Stimulated activated CD4-positive, alpha-beta T cell treated with anti-CD3 and anti-CD28 coated beads, Interleukin-2, amount 100 ng/mL, for 24 hours (primary cell): ENCODE measurements around the gene TIGD1.
"Not testable (repeated sequence)": the region's sequence is repeated elsewhere in the genome, so short reads cannot be mapped to it uniquely, and the experiment has no call there.

Experiments
- DNase-seq, 2 donors: peaks; one replicate each; pipeline ENCODE4 v3.0.0-alpha.2; 2020

Gene TIGD1

DNA sequence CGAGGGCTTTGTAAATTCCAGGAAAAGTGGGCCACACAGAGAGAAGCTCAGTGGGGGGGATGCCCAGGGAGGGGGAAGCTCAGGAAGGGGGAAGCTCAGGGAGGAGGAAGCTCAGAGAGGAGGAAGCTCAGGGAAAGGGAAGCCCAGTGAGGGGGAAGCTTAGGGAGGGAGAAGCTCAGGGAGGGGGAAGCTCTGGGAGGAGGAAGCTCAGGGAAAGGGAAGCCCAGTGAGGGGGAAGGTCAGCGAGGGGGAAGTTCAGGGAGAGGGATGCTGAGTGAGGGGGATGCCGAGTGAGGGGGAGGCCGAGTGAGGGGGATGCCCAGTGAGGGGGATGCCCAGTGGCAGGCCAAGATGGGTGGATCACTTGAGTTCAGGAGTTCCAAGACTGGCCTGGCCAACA, 11.7 kb downstream of the TIGD1 start:
- no peak for DNase-seq

DNA sequence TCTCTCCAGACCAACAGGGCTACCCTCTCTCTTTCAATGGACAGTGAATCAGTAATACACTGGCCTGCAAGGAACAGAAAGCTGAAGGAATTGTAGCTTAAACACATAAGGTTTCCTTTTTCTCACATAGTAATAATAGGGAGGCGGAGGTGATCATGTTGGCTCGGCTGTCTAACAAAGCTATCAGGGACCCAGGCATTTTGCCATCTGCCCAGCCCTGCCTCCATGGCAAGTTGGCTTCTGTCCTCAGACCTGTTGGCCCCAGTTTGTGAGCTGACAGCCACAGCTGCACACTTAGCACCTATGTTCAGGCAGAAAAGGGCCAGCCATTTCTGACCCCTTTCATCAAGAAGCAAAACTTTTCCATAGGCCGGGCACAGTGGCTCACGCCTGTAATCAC, 12.9 kb downstream of the TIGD1 start:
- DNase-seq, result no peak

GRCh38 chr2:232537079-232537478, 13.3 kb downstream of the TIGD1 start:
- no peak for DNase-seq

GRCh38 chr2:232535761-232536530, 14.4 kb downstream of the TIGD1 start:
- no peak for DNase-seq

DNA sequence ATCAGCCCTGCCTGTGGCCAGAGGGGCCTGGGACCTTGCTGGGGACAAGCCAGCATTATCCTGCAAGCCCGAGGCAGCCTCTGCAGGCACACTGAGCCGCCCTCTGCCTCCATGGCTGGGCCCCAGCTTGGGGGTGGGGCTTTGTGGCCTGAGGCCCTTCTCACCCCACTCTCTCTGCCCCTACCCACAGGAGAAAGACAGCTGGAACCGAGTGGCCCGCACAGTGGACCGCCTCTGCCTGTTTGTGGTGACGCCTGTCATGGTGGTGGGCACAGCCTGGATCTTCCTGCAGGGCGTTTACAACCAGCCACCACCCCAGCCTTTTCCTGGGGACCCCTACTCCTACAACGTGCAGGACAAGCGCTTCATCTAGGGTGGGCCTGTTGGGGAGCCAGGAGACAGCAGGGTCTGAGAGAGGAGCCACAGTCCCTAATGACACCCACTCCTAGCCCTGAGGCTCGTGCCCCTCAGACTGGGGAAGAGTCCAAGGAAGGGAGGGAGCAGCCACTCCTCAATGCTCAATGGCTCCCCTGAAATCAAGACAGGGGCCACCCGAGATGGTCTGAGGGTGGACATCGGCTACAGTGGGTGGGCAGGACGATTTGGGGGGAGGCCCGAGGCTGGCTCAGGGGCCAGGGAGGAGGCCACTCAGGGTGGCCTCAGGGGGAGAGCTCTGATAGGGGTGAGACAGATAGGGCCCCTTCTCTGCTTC, 15.3 kb downstream of the TIGD1 start:
- no peak for DNase-seq

DNA sequence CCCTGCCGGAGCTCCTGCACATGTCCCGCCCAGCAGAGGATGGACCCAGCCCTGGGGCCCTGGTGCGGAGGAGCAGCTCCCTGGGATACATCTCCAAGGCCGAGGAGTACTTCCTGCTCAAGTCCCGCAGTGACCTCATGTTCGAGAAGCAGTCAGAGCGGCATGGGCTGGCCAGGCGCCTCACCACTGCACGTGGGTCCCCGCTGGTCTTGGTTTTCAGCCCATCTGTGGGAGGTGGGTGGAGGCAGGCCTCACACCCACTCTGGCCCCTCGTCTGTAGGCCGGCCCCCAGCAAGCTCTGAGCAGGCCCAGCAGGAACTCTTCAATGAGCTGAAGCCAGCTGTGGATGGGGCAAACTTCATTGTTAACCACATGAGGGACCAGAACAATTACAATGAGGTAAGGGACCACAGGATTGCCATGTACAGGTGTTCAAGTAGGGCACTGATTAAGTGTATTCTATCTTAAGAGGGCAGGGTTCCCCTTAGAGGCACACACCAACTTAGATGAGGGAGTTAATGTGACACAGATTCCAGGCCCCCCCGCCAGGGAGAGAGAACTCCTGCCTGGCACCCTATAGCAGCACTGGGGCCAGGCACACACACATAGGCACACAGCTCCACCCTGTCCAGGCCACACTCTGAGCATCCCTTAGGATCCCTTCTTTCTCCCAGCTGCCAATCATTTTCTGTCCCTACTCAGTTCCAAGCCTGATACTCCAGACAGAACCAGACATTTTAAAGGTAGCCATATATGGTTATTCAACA, 16.2 kb downstream of the TIGD1 start:
- no peak for DNase-seq

DNA sequence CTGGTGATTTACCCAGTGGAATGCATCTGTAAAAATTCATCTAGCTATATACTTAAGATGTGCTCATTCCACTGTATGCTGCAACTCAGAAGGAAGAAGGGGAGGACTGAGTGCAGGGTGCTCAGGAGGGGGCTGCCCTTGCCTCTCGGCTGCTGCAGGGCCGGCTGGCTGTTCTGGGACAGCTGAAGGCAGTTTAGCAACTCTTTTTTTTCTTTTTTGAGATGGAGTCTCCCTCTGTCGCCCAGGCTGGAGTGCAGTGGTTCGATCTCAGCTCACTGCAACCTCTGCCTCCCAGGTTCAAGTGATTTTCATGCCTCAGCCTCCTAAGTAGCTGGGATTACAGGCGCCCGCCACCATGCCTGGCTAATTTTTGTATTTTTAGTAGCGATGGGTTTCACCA, 17.5 kb downstream of the TIGD1 start:
- DNase-seq, result not testable (repeated sequence)

- DNase-seq, result no peak
These were observed 17.9 kb downstream of the TIGD1 start for GRCh38 chr2:232532419-232532818.

DNA sequence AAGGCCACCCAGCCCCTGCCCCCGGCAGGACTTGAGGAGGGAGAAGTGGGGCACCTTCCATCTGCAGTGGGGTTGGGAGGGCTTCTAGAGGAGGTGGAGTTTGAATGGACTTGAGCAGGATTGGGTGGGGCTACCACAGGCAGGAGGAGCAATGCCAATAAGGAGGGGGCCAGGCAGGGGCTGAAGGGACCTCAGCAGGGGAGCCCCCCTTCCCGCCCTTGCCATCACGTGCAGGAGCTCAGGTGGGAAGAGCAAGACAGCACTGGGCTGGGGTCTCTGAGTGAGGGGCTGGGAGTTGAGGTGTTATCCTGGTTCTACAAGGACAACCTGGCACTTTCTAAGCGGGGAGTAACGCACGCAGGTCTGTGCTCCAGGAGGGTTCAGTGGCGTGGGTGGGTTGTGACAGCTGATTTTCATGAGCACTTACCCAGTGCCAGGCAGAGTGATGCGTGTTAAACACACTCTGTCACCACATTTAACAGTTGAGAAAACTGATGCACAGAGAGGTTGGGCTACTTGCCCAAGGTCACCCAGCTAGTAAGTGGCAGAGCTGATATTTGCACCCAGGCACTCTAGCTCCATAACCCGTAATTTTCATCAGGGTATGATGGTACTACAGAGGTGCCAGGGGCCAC, 19.6 kb downstream of the TIGD1 start:
- DNase-seq, result no peak

DNA sequence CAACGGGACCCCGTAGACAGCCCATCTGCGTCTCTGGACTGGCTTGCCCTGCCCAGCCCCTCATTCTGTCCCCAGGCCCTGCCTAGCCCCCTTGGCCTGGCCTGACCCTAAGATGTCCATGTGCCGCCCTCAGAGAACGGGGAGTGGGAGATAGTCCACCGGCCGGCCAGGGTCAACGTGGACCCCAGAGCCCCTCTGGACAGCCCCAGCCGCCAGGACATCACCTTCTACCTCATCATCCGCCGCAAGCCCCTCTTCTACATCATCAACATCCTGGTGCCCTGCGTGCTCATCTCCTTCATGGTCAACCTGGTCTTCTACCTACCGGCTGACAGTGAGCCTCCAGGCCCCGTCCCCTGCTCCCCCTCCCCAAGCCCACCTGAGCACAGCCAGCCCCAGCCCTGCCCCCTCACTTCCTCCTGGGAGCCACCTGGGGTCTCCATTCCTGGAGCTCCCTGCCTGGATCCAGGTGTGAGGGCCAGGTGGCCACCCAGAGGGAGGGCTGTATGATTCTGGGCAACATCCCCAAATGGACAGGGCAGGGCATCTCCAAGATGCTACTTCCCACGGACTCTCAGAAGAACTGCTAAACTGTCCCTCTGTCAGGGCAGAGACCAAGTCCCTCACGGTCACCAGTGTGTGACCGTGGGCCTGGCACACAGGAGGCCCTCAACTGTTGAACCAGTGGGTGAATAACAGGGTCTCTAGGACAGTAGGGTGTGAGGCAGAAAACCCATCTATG, 20.4 kb downstream of the TIGD1 start:
- no peak for DNase-seq

DNA sequence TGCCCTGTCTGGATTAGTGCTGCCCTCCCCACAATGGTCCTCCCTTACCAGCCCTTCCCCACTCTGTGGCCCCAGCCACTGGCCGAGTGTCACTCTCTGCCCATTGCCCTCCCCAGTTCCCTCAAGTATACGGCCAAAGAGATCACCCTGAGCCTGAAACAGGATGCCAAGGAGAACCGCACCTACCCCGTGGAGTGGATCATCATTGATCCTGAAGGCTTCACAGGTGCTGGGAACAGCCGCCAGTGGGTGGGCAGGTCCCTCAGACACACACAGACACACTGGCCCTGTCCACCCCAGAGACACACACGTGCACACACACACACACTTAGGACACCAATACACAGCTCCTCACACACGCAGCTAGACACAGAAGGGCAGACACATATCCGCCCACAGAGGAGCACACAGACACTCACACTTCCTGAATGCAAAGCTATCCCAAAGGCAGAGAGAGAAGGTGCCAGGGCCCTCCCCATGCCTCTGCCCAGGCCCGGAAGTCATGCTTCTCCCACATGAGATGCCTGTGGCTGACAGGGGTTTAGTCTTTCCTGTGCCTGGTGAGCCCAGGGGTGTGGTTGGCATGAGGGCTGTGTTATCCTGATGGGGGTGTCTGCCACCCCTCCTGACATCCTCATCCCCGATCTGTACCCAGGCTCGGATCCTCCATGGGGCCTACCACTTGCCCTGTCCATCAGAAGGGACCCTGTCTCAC, 21.5 kb downstream of the TIGD1 start:
- no peak for DNase-seq

- no peak for DNase-seq
These were observed 22.4 kb downstream of the TIGD1 start for GRCh38 chr2:232527905-232528470.

GRCh38 chr2:232526372-232526941, 23.9 kb downstream of the TIGD1 start:
- no peak for DNase-seq

- no peak for DNase-seq
These were observed 24.5 kb downstream of the TIGD1 start, which contains the start of gene CHRND for GRCh38 chr2:232525791-232526371. TSS of gene CHRND (plus strand) at chr2:232526160. CDS start at chr2:232526216, 56 bp downstream.

DNA sequence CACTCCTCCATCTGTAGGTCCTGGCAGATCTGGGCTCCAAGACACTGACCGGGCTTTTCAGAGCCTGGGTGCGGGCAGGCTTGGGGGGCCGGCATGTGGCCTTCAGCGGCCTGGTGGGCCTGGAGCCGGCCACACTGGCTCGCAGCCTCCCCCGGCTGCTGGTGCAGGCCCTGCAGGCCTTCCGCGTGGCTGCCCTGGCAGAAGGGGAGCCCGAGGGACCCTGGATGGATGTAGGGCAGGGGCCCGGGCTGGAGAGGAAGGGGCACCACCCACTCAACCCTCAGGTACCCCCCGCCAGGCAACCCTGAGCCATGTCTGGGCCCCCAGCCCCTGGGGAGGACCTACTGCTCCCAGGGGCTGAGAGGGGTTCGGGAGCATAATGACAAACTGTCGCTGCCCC, 25.2 kb downstream of the TIGD1 start:
- DNase-seq, result no peak

GRCh38 chr2:232524771-232525170, 25.6 kb downstream of the TIGD1 start:
- no peak for DNase-seq

GRCh38 chr2:232523682-232524597, 26.4 kb downstream of the TIGD1 start:
- DNase-seq, result peak; percentile 30 to 65

DNA sequence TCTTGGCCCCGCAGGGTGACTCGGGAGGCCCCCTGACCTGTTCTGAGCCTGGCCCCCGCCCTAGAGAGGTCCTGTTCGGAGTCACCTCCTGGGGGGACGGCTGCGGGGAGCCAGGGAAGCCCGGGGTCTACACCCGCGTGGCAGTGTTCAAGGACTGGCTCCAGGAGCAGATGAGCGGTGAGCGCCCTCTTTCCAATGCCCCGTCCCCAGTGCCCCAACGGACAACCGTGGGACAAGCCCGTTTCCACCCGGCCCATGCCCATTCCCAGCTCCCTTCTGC, 27.0 kb downstream of the TIGD1 start:
- DNase-seq, result no peak

- no peak for DNase-seq
These were observed 27.5 kb downstream of the TIGD1 start for GRCh38 chr2:232522623-232523401.
